GM12873 (cell line): ENCODE results near the gene PRR5.

Source experiments
- CTCF ChIP-seq: IDR thresholded peaks from 2 replicates; pipeline ENCODE4 v1.5.1; 2012; ENCODE audit warnings: low read depth, mild to moderate bottlenecking, moderate library complexity, low read length, control low read depth; ENCODE audit not compliant: insufficient read depth; ENCODE audit errors: missing control alignments

Gene PRR5

GRCh38 chr22:44755417-44755816, 53.4 kb downstream of the PRR5 start:
- no peak for TF ChIP-seq CTCF

GRCh38 chr22:44755956-44756361, 54.0 kb downstream of the PRR5 start:
- TF ChIP-seq CTCF = no peak

DNA sequence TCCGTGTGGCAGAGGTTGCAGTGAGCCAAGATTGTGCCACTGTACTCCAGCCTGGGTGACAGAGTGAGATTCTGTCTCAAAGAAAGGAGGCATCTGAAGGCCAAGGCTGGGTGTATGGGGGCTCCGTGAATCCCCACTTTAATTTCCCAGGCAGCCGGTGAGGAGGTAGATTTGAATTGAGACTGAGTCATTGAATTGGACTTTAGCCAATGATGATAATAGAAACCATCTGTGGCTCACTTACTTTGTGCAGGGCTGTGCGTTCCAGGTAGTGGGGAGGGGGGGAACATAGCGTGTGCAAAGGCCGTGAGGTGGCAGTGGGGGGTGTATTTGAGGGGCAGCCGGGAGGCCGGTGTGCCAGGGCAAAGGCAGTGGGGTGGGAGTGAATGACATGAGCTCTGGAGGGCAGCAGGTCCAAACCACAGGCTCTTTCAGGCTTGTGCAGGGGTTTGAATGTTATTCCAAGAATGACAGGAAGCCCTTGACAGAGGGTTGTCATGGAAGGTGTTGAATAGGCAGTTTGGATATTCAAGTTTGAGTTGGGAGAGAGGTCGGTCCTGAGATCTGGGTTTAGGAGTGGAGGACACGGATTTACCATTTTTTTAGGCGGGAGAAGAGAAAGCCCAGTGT, 56.5 kb downstream of the PRR5 start:
- TF ChIP-seq CTCF = no peak

DNA sequence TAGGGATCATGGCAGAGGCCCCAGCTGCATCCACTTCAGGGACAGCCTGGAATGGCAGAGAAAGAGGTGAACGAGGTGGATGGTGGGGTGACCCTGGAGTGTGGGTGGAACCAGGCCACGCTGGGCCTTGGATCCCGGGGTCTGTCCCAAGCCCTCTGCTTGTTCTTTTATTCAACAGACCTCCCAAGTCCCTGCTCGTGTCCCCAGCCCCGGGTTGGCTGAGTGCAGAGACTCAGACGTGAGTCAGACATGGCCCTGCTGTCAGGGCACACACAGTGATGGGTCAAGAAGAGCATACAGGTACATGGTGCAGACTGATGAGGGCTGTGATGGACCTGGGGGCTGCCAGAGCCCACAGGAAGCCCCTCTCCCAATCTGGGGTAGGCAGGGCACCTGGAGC, 57.0 kb downstream of the PRR5 start:
- TF ChIP-seq CTCF = no peak

DNA sequence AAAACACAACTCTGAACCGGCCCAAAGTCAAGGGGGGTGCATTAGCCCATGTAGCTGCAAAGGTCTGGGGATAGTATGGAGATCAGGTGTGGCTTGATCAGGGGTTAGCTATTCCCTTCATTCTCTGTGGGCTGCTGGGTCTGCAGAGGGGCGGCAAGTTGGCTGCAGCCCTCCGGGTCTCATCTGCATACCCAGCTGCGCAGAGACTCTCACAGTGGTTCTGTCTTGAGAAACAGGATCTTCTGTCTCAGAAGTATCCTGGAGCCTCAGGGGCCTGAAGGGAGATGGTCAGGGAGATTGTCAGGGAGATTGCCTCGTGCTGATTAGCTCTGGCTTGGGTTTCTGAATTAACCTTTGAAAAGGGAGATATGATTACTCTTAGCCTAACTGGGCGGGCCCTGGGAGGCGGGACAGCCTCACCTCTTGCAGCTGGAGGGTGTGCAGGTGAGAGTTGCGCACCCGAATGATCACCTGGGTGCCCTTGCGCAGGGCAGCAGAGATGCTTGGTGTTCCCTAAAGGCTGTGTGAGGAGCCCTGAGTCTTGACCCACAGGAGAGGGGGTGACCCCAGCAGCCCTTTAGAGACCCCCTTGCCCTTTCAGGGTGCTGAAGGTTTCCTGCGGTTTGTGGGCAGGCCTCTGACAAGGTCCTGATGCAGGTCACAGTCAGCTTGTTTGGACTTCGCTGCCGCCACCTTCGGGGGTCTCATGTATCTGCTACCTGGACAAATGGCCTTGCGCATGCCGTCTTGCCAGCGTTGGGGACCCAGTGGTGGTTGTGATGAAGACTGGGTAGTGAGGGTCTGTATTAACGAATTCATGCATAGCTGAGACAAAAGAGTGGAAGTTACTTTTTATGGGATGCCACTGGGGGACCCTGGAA, 57.7 kb downstream of the PRR5 start:
- no peak for TF ChIP-seq CTCF

- no peak for TF ChIP-seq CTCF
Measured at GRCh38 chr22:44760476-44760875, 58.5 kb downstream of the PRR5 start.

DNA sequence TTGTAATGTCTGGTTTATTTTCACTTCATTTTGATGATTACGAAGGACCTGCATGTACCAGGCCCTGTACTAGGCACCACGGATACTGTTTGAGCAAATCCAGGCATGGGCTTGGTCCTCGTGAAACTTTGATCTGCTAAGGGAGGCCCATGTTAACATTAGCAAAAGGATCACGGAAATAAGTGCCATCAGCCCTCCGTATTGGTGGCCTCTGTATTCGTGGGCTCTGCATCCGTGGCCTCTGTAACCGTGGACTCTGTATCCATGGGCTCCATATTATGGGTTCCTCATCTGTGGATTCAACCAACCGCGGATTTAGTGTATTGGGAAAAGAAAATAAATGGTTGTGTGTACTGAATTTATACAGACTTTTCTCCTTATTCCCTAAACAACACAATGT, 59.0 kb downstream of the PRR5 start:
- no peak for TF ChIP-seq CTCF
